GM21576 (cell line): Measurements from ENCODE around the gene NETO2.
"Not testable (repeated sequence)": the region's sequence is repeated elsewhere in the genome, so short reads cannot be mapped to it uniquely, and the experiment has no call there.

ENCODE experiments used
- ATAC-seq: cut with Tn5 transposase; IDR thresholded peaks from one replicate; pipeline ENCODE4 v1.9.1; 2021; ENCODE audit warnings: mild to moderate bottlenecking, moderate library complexity; ENCODE audit not compliant: unreplicated experiment

The NETO2 gene

GRCh38 chr16:47067203-47067602 lies 76.5 kb downstream of the NETO2 start:
- no peak for ATAC-seq

GRCh38 chr16:47065766-47066688 lies 77.7 kb downstream of the NETO2 start:
- ATAC-seq = no peak

GRCh38 chr16:47064775-47065174 lies 79.0 kb downstream of the NETO2 start:
- no peak for ATAC-seq

GRCh38 chr16:47063011-47063724 lies 80.6 kb downstream of the NETO2 start:
- no peak for ATAC-seq

- ATAC-seq = no peak
Measured at GRCh38 chr16:47061204-47061603, 82.5 kb downstream of the NETO2 start.

GRCh38 chr16:47060596-47060995 lies 83.1 kb downstream of the NETO2 start:
- ATAC-seq = no peak

- ATAC-seq = no peak
Measured at GRCh38 chr16:47059991-47060390, 83.8 kb downstream of the NETO2 start.

- not testable (repeated sequence) for ATAC-seq
Measured at GRCh38 chr16:47059130-47059529, 84.6 kb downstream of the NETO2 start.

GRCh38 chr16:47058295-47059086 lies 85.3 kb downstream of the NETO2 start:
- ATAC-seq = no peak

- no peak for ATAC-seq
Measured at GRCh38 chr16:47057630-47057993, 86.1 kb downstream of the NETO2 start.

- no peak for ATAC-seq
Measured at GRCh38 chr16:47056688-47057629, 86.8 kb downstream of the NETO2 start.

- ATAC-seq = not testable (repeated sequence)
Measured at GRCh38 chr16:47056061-47056460, 87.7 kb downstream of the NETO2 start.

- ATAC-seq = no peak
Measured at GRCh38 chr16:47055136-47055885, 88.4 kb downstream of the NETO2 start.

- no peak for ATAC-seq
Measured at GRCh38 chr16:47054306-47054705, 89.4 kb downstream of the NETO2 start.

GRCh38 chr16:47053895-47054294 lies 89.8 kb downstream of the NETO2 start:
- ATAC-seq = no peak

- no peak for ATAC-seq
Measured at GRCh38 chr16:47052666-47053640, 90.8 kb downstream of the NETO2 start.

- no peak for ATAC-seq
Measured at GRCh38 chr16:47051031-47051430, 92.7 kb downstream of the NETO2 start.

- no peak for ATAC-seq
Measured at GRCh38 chr16:47049901-47050583, 93.7 kb downstream of the NETO2 start.
